Measurements from ENCODE around the gene HAUS5.

DNA sequence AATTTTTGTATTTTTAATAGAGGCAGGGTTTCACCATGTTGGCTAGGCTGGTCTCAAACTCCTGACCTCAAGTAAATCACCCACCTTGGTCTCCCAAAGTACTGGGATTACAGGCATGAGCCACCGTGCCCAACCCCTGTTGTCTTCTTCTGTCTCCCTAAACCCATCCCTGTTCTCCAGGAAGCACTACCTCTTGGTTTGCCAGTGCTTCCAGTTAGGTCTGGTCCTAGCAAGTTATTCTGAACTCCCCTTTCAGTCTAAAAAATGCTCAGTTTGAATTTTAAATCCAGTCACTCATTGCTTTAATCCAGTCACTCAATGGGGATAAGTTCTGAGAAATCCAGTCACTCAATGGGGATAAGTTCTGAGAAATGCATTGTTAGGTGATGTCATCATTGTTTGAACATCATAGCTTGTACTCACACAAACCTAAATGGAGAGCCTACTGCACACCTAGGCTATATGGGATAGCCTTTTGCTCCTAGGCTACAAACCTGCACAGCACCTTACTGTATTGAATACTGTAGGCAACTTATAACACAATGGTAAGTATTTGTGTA is 41.0 kb upstream of the HAUS5 start:
- no peak for TF ChIP-seq CTCF (IDR thresholded peaks at IDR 0.05)
- TF ChIP-seq POLR2A (IDR thresholded peaks at IDR 0.05) = no peak
- TF ChIP-seq EP300 (IDR thresholded peaks at IDR 0.05) = no peak
